ENCODE results near the gene PCMTD2. TPM values are rescaled to one million over a fixed set of nuclear protein-coding genes. Genes with fewer than 3 reads are reported as not detected.

Gene PCMTD2
- total RNA-seq = 10 to 100 TPM; 52.8 to 67.8 TPM

GRCh38 chr20:64255361-64256281, at the start of gene PCMTD2:
Gene PCMTD2 (plus strand): TSS chr20:64255748. CDS start chr20:64259966, 4,218 bp downstream.
- peak within 1 kb of the TSS; percentile 83 to 85 for H3K4me3 Mint-ChIP-seq
- H3K27ac Mint-ChIP-seq = peak within 1 kb of the TSS; percentile 97
- ATAC-seq (replicated peaks in 1 of 2) (peak; percentile 91 to 93), DNase-seq (peak; percentile 86 to 94)
- peaks cover 2% of the 10 kb centered on the region in 2 donors for H3K36me3 Mint-ChIP-seq (ENCODE audit: insufficient read depth in 2 of 2)
- peaks cover 57% of the 10 kb centered on the region for H3K4me1 Mint-ChIP-seq (ENCODE audit: low read depth)
- no peaks in the 10 kb centered on the region for H3K9me3 Mint-ChIP-seq
- no peaks in the 10 kb centered on the region for H3K27me3 Mint-ChIP-seq (ENCODE audit: low read depth)

DNA sequence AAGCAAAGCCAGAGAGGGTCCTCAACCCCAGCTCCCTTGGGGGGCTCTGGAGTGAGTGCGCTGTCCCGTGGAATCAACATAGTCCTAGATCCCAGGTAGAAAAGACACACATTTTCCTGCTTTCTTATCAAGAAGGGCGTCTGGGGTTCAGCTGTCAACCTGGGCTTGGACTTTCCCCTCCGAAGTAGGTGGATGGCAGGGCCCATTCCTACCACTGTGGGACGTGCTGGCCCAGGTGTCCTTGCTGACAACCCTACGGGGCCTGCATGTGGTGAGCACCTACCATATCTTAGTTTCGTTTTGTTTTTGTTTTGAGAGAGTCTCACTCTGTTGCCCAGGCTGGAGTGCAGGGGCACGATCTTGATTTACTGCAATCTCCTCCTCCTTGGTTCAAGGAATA, 48.9 kb upstream of the PCMTD2 start:
- no peaks in the 10 kb centered on the region for H3K4me1 Mint-ChIP-seq (ENCODE audit: low read depth)
- no peaks in the 10 kb centered on the region for H3K27me3 Mint-ChIP-seq (ENCODE audit: low read depth)
- H3K36me3 Mint-ChIP-seq (ENCODE audit: insufficient read depth in 2 of 2) = no peaks in the 10 kb centered on the region
- H3K4me3 Mint-ChIP-seq = no peak overlapping the region
- H3K27ac Mint-ChIP-seq = no peak overlapping the region
- no peaks in the 10 kb centered on the region for H3K9me3 Mint-ChIP-seq
- DNase-seq (no peak), ATAC-seq (replicated peaks in 1 of 2) (no peak)

- Mint-ChIP-seq H3K36me3 (ENCODE audit: insufficient read depth in 2 of 2) (no peaks in the 10 kb centered on the region), H3K4me3 (no peak overlapping the region), H3K27ac (no peak overlapping the region), H3K27me3 (ENCODE audit: low read depth) (no peaks in the 10 kb centered on the region), H3K9me3 (no peaks in the 10 kb centered on the region), H3K4me1 (ENCODE audit: low read depth) (no peaks in the 10 kb centered on the region)
- no peak for ATAC-seq (replicated peaks in 1 of 2)
- no peak for DNase-seq
These were observed 47.6 kb upstream of the PCMTD2 start for GRCh38 chr20:64207641-64208590.

DNA sequence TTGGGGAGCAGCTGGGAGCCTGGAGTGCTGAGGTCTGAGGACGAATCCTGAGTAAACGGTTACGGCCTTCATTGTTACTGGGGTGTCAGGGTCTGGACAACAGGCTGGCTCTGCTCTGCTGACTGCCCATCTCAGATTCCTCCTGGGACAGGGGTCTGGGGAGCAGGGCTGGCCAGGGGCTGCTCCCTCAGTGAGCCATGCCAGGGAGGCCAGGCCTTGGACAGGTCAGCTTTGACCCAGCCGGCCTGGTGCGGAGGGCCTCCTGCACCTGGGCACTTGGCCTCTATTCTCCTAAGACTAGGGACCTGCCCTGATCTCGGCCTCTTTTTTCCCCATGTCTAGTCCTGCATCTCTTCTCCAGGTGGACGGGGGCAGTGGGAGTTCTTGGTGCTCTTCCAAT, 46.4 kb upstream of the PCMTD2 start:
- no peak for DNase-seq
- H3K27ac Mint-ChIP-seq = no peak overlapping the region
- no peaks in the 10 kb centered on the region for H3K36me3 Mint-ChIP-seq (ENCODE audit: insufficient read depth in 2 of 2)
- H3K4me3 Mint-ChIP-seq = no peak overlapping the region
- H3K9me3 Mint-ChIP-seq = no peaks in the 10 kb centered on the region
- no peaks in the 10 kb centered on the region for H3K27me3 Mint-ChIP-seq (ENCODE audit: low read depth)
- no peaks in the 10 kb centered on the region for H3K4me1 Mint-ChIP-seq (ENCODE audit: low read depth)
- no peak for ATAC-seq (replicated peaks in 1 of 2)

DNA sequence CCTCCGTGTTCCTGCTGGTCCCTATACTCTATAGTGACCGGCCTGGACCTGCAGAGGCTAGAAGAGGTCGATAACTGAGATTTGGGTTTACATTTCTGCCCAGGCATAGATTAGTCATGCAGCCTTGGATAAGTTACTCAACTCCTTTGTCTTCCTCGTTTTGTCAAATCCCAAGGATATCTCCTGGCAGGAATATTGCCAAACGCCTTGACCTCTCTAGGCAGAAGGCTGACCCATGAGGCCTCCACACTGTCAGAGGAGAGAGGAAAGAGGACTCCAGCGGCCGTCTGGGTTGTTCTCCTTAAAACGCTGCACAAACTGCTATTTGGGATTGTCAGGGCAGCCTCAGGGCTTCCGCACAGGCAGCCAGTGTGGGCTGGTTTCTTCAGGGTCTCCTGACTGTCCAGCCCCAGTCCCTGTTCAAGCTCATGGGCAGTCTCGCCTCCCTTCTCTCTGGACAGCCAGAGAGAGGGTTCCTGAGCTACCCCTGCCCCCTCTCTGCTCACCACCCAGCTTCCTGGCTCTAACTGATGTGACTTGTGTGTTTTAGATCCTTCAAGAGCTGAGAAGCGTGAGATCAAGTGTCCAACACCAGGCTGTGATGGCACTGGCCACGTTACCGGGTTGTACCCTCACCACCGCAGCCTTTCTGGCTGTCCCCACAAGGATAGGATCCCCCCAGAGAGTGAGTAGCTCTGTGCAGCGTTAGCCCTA, 44.7 kb upstream of the PCMTD2 start:
- Mint-ChIP-seq H3K27me3 (ENCODE audit: low read depth) (no peaks in the 10 kb centered on the region), H3K27ac (no peak overlapping the region), H3K4me1 (ENCODE audit: low read depth) (peaks cover 7% of the 10 kb centered on the region), H3K9me3 (no peaks in the 10 kb centered on the region), H3K36me3 (ENCODE audit: insufficient read depth in 2 of 2) (no peaks in the 10 kb centered on the region), H3K4me3 (no peak overlapping the region)
- ATAC-seq (replicated peaks in 1 of 2) (no peak), DNase-seq (no peak)

GRCh38 chr20:64211874-64212658, 43.5 kb upstream of the PCMTD2 start:
- no peaks in the 10 kb centered on the region for H3K9me3 Mint-ChIP-seq
- no peaks in the 10 kb centered on the region for H3K36me3 Mint-ChIP-seq (ENCODE audit: insufficient read depth in 2 of 2)
- no peak overlapping the region for H3K27ac Mint-ChIP-seq
- H3K4me3 Mint-ChIP-seq = no peak overlapping the region
- no peak for ATAC-seq (replicated peaks in 1 of 2)
- H3K27me3 Mint-ChIP-seq (ENCODE audit: low read depth) = no peaks in the 10 kb centered on the region
- DNase-seq = no peak
- peaks cover 7% of the 10 kb centered on the region for H3K4me1 Mint-ChIP-seq (ENCODE audit: low read depth)

- Mint-ChIP-seq H3K27me3 (ENCODE audit: low read depth) (no peaks in the 10 kb centered on the region), H3K27ac (no peak overlapping the region), H3K4me3 (no peak overlapping the region), H3K4me1 (ENCODE audit: low read depth) (peaks cover 7% of the 10 kb centered on the region), H3K9me3 (no peaks in the 10 kb centered on the region), H3K36me3 (ENCODE audit: insufficient read depth in 2 of 2) (no peaks in the 10 kb centered on the region)
- DNase-seq = no peak
- ATAC-seq (replicated peaks in 1 of 2) = no peak
These were observed 42.8 kb upstream of the PCMTD2 start for GRCh38 chr20:64212755-64213154.

GRCh38 chr20:64214113-64214512, 41.4 kb upstream of the PCMTD2 start:
- H3K36me3 Mint-ChIP-seq (ENCODE audit: insufficient read depth in 2 of 2) = no peaks in the 10 kb centered on the region
- no peak for DNase-seq
- H3K27ac Mint-ChIP-seq = no peak overlapping the region
- H3K4me1 Mint-ChIP-seq (ENCODE audit: low read depth) = peaks cover 7% of the 10 kb centered on the region
- no peaks in the 10 kb centered on the region for H3K27me3 Mint-ChIP-seq (ENCODE audit: low read depth)
- no peak for ATAC-seq (replicated peaks in 1 of 2)
- H3K4me3 Mint-ChIP-seq = no peak overlapping the region
- H3K9me3 Mint-ChIP-seq = no peaks in the 10 kb centered on the region

GRCh38 chr20:64214952-64215351, 40.6 kb upstream of the PCMTD2 start:
- no peak for ATAC-seq (replicated peaks in 1 of 2)
- Mint-ChIP-seq H3K9me3 (no peaks in the 10 kb centered on the region), H3K4me1 (ENCODE audit: low read depth) (peaks cover 7% of the 10 kb centered on the region), H3K36me3 (ENCODE audit: insufficient read depth in 2 of 2) (no peaks in the 10 kb centered on the region), H3K27ac (no peak overlapping the region), H3K27me3 (ENCODE audit: low read depth) (no peaks in the 10 kb centered on the region), H3K4me3 (no peak overlapping the region)
- DNase-seq = no peak

- H3K27ac Mint-ChIP-seq = no peak overlapping the region
- no peaks in the 10 kb centered on the region for H3K9me3 Mint-ChIP-seq
- no peaks in the 10 kb centered on the region for H3K27me3 Mint-ChIP-seq (ENCODE audit: low read depth)
- DNase-seq (no peak), ATAC-seq (replicated peaks in 1 of 2) (no peak)
- H3K4me1 Mint-ChIP-seq (ENCODE audit: low read depth) = peaks cover 7% of the 10 kb centered on the region
- H3K36me3 Mint-ChIP-seq (ENCODE audit: insufficient read depth in 2 of 2) = no peaks in the 10 kb centered on the region
- no peak overlapping the region for H3K4me3 Mint-ChIP-seq
These were observed 39.5 kb upstream of the PCMTD2 start for GRCh38 chr20:64216036-64216435.

DNA sequence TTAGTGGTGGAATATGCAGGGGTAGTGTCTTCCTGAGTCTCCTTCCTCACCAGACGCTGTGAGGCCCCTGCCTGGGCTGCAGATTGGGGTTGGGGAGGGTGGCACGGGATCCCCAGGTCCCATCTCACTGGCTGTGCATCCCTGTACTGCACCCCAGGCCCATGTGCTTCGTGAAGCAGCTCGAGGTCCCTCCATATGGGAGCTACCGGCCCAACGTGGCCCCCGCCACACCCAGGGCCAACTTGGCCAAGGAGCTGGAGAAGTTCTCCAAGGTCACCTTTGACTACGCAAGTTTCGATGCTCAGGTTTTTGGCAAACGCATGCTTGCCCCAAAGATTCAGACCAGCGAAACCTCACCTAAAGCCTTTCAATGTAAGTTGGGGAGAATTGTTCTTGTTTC, 38.6 kb upstream of the PCMTD2 start:
- peaks cover 7% of the 10 kb centered on the region for H3K4me1 Mint-ChIP-seq (ENCODE audit: low read depth)
- no peak overlapping the region for H3K27ac Mint-ChIP-seq
- ATAC-seq (replicated peaks in 1 of 2) (no peak), DNase-seq (no peak)
- H3K9me3 Mint-ChIP-seq = no peaks in the 10 kb centered on the region
- no peak overlapping the region for H3K4me3 Mint-ChIP-seq
- H3K27me3 Mint-ChIP-seq (ENCODE audit: low read depth) = no peaks in the 10 kb centered on the region
- no peaks in the 10 kb centered on the region for H3K36me3 Mint-ChIP-seq (ENCODE audit: insufficient read depth in 2 of 2)

- H3K4me3 Mint-ChIP-seq = no peak overlapping the region
- no peak for ATAC-seq (replicated peaks in 1 of 2)
- peaks cover 7% of the 10 kb centered on the region for H3K4me1 Mint-ChIP-seq (ENCODE audit: low read depth)
- H3K27ac Mint-ChIP-seq = no peak overlapping the region
- no peaks in the 10 kb centered on the region for H3K9me3 Mint-ChIP-seq
- H3K36me3 Mint-ChIP-seq (ENCODE audit: insufficient read depth in 2 of 2) = no peaks in the 10 kb centered on the region
- DNase-seq = no peak
- no peaks in the 10 kb centered on the region for H3K27me3 Mint-ChIP-seq (ENCODE audit: low read depth)
These were observed 37.9 kb upstream of the PCMTD2 start for GRCh38 chr20:64217539-64218221.

Data from activated T-cell treated with anti-CD3 and anti-CD28 coated beads, Interleukin-2, amount 50 U/mL, for 72 hours (primary cell).